Stimulated activated CD4-positive, alpha-beta T cell treated with anti-CD3 and anti-CD28 coated beads, Interleukin-12 subunit alpha, Interleukin-12 subunit beta, amount 100 ng/mL, for 24 hours (primary cell): Measurements from ENCODE around the gene MEG3.
"Not testable (repeated sequence)": the region's sequence is repeated elsewhere in the genome, so short reads cannot be mapped to it uniquely, and the experiment has no call there.

Experiments used
- DNase-seq, 2 experiments: peaks; one replicate each; pipeline ENCODE4 v3.0.0-alpha.2; 2020; ENCODE audit warnings: low read depth in 2 of 2

Gene MEG3

DNA sequence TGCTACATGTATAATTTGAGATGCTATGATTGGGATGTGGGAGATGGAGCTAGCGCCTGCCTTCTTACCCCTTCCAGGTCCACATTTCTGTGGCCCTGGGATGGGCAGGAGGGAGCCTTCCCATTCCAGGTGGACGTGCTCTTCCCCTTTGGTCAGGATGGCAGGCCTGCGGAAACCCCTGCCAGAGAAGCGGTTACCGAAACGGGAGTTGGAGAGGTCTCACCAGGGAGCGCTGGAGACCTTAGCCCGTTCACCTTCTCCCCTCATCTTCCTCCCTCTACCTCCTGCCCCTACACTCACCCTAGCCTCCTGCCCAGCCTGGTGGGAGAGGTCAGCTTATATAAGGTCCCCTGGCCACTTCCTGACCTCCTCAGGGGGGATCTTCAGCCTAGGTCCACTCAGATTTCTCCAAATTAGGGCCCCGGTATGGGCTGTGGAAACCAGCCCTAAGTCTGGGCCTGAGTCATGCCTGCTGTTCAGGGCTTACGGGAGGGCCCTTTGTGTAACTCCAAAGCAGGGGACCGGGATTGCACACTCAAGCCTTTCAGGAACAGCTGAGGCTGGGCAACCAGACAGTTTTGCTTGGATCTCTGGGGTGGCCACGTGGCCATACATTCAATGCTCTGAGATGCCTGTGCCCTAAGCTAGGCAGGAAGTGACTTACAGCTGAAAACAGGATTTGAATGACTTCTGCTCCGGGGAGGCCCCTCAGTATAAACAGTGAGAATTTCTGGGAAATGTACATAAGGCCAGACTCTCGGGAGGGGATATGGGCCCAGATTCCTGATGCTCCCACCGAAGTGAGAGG lies 10.2 kb upstream of the MEG3 start:
- no peak for DNase-seq

DNA sequence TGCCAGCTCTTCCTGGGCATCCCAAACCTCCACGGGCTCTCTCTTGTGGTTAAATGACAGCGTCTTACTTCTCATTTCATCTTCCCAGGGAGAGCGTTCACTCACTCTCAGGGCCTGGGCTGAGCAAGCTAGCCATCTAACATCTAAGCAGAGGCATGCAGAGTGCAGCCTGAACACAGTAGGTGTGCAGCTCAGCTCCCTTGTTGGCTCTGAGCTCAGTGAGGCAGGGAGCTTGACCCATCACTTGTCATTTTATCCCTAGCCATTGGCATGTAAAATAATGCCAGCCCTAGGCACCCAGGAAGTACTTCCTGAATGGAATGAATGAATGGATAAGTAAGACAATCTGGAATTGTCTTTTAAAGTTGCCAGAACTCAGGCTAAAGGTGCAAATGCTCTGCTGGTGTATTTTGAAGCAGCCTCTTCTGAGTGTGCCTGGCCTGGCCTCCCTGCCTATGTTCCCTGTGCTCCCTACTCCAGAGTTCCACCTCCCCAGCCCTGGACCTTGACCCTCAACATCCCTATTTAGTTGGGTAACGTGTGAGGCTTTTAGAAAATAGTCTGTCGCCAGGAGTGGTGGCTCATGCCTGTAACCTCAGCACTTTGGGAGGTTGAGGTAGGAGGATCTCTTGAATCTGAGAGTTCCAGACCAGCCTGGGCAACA lies 9.5 kb upstream of the MEG3 start:
- no peak for DNase-seq

DNA sequence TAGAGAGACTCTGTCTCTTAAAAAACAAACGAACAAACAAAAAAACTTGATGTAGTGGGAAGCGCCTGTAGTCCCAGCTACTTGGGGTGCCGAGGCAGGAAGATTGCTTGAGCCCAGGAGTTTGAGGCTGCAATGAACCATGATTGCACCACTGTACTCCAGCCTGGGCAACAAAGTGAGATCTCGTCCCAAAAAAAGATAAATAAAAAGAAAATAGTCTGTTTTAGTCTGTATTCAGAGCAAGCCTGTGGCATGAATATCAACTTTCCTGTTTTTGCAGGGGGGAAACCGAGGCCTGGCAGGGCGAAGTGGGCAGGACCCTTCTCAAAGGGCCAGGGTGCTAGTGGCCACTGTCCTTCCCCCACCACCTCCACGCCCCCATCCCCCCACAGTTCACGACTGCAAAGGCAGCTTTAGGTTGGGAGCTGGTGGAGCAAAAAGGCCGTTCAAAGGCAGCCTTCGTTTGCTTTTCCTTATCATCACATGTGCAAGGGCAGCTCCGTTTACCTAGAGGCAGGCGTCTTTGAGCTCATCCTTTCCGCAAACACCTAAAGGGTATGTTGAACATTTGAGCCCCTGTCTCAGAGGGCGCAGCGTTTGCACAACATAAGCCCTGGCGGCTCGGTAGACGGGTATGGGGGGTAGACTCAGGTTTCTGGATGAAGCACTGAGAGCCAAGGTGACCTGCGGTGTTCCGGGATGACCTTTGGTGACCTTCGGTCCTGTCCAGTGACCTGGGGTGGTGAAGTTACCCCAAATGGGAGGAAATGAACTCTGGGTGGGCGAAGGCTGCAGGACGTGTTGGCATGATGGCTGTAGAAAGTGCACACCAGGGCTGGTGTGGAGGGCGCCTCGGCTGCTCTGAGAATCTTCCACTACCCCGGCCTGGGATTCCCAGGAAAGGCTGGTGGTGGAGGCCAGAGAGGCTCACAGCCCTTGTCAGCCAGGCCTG lies 8.7 kb upstream of the MEG3 start:
- DNase-seq: no peak

DNA sequence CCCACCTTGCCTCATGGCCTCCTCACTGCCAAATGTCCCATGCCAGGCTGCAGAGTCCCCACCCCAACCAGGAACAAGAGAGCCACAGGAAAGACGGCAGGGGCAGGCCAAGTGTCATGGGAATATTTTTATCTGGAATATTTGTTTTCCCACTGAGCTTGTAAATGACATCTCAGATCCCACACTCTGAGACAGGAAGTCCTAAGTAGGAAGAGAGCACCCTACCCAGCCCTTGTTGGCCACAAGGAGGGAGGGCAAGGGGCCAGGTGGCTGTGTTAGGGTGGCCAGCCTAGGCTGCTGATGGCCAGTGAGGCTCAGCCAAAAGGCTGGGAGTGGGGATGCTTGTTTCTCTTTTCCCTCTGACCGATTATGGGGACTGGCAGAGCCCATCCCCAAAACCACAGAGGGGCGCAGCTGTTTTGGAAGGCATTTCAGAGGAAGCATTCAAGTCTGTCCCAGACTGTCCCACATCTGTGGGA lies 7.7 kb upstream of the MEG3 start:
- no peak for DNase-seq

DNA sequence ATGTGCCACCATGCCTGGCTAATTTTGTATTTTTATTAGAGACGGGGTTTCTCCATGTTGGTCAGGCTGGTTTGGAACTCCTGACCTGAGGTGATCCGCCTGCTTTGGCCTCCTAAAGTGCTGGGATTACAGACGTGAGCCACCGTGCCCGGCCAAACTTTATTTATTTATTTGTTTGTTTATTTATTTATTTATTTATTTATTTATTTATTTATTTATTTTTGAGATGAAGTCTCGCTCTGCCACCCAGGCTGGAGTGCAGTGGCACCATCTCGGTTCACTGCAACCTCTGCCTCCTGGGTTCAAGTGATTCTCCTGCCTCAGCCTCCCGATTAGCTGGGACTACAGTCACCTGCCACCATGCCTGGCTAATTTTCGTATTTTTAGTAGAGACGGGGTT lies 7.0 kb upstream of the MEG3 start:
- DNase-seq: not testable (repeated sequence)

DNA sequence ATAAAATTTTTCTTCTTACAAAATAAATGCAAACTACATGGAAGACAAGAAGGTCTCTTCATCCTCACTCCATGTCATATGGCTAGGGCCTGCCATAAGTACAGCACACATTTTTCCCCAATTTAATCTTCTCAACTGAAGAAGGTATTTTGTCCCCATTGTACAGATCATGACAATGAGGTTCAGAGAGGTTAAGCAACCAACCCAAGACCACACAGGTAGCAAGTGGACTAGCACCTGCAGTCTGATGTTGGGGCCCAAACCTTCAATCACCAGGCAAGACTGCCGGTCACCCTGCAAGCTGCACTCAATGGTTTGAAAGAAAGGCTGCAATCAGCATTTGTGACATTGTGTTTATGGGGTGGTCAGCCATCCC lies 6.5 kb upstream of the MEG3 start:
- no peak for DNase-seq

DNA sequence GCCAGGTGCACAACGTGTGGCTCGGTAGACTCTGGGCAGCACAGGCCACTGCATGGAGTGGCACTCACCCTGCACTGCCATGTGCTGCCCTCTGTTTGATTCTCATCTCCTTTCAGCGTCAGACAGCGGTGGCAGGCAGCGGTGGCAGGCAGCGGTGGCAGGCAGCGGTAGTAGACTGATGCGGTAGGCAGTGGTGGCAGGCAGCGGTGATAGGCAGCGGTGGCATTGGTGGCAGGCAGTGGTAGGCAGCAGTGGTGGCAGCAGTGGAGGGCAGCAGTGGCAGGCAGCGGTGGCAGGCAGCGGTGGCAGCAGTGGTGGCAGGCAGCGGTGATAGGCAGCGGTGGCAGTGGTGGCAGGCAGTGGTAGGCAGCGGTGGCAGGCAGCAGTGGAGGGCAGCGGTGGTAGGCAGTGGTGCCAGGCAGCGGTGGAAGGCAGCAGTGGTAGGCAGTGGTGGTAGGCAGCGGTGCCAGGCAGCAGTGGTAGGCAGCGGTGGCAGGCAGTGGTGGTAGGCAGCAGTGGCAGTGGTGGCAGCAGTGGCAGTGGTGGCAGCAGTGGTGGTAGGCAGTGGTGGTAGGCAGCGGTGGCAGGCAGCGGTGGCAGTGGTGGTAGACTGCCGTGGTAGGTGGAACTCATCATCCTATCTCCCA lies 6.0 kb upstream of the MEG3 start:
- no peak for DNase-seq

DNA sequence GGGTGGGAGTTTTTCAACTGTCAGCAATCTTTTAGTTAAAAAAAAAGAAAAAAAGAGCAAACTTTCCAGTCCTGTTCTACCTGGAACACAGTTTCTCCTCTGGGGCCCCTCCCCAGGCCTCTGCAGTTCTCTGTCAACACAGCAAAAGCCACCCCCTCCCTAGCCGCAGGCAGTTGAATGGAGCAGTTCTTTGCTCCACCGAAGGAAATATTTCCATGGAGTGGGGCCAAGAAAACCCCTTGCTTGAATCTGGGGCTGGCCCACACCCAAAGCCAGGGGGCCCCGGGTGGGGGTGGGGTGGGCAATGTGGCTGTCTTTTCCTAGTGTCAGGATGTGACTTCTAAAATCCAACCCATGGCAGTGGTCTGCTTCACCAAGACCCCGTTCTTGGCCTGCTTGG lies 5.0 kb upstream of the MEG3 start:
- no peak for DNase-seq

DNA sequence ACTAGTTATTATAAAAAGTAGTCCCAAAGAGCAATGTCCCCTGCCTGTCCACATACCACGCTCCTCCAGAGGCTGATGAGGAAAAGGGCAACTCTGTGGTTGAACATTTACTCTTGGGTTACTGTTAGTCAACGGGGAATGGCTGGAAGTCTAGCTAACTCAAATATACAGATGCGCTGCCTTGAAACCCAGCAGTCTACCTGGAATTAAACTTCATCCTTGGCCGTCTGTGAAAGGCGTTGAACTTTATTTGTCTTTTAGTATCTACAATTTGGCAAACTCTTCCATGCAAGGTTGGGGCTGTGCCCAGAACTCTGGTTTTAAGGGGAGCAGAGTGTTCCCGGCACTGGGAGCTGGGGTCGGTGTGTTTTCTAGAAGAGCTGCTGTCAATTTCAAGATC lies 3.9 kb upstream of the MEG3 start:
- no peak for DNase-seq

DNA sequence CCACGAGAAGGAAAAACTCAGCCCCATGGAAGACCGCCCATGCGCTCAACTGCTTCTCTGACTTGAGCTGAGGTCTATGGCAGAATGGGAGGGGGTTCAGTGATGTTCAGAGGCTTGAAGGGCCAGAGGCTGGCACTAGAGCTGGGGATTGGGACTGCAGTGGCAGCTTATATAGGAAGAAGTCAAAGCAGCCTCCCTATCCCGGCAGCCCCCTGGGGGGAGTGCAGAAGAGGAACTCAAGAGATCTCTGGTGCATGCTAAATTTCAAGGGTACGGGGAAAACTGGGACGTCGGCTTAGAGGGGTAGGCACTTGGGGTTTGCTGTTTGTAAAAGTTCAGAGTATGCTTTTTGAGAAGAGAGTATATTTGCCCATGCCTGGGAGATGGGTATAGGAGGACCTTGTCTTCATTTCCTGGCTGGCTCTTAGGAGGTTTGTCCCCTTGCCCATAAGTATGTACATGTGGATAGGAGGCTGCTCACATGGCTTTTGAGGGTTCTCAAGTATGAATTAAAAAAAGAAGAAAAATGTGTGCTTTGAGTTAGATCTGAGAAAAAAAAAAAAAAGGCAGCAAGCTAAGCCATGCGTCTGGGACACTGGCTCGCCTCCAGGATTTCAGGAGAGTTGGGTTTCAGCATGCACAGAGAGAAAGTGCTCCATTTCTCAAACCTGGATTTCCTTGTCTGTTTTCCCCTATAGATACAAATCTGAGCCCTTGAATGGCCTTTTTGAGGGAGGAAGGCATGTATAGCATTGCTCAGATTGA lies 3.2 kb upstream of the MEG3 start:
- DNase-seq: no peak

DNA sequence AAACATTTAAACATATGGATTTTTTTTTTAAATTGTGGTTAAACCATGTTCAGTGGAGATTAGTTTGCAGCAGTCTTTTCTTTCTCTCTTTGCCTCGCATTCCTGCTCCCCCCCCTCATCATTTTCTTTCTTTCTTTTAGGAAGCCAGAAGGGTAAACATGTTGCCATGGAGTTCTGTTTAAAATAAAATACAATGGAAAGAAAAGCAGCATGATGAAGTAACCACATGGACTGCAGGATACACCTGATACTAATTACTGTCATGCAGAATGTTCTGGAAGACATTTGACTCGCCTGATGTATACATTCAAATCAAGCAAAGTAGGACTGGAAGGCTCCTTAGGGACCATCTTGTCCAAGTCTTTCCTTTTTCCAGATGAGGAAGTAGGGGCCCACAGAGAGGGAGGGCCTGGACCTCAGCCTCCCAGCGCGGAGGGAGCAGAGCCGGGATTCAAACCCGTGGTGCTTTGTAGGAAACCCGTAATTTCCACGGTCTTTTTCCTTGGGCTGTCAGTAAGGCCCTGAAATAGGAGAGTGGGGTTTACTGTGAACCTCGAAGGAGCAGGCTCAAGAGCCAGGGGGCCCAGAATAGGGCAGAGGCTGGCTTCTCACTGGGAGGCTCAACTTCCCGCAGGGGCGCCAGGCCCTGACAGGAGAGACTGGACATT lies 2.4 kb upstream of the MEG3 start:
- DNase-seq: no peak

DNA sequence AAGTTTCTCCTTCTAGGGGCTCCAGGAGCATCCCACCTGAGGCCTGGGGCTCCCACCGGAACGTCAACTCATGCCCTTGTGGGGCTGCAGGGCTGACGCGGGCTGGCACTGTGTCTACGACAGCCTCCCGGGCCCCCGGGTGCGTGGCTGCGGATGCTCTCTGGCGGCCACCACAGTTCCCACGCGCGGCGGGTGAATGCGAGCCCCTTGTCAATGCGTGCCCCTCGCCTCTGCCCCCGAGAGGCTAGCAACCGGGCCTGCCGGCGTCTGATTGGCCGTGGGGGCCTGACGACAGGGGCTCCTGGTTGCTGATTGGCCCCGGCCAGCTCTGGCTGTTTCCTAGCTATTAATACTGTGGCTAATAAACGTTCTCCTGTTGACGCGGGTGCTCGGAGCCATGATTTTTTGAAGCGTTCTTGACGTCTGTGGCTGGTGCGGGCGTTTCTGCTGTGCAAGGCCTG lies 1.8 kb upstream of the MEG3 start:
- no peak for DNase-seq

DNA sequence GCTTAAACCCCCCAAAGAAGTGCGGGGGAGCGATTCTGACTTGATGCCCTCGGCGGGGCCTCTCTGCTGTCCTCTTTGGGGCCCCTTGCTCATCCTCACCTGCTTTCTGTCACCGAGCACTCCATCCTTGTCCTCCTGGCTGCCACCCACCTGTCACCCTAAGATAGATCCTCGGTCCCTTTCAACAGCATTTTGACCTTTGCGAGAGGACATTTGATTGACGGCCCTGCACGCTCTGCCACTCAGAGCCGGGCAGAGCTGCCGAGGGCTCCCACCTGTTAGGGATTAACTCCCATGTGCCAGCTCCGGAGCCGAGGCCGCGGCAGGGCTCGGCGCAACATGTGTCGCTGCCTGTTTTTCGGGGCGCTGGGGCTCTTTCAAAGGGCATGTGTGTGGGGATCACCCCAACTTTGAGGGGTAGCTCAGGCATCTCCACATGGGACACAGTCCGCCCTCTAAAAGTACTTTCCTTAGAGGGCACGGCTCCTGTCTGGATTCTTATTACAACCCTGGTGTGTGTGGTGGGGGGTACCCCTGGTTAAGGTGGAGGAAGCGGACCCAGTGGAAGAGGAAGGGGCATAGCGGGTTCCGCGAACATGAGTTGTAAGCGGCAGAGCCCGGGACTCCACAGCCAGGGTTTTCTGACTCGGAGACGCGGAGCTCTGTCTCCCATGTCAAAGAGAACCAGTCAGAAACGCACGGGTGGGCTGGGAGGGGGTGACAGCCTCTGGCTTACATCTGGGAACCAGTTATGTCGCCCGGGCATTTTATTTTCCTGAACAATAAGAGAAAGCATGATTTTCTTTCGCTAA lies 811 bp upstream of the MEG3 start:
- DNase-seq: no peak

DNA sequence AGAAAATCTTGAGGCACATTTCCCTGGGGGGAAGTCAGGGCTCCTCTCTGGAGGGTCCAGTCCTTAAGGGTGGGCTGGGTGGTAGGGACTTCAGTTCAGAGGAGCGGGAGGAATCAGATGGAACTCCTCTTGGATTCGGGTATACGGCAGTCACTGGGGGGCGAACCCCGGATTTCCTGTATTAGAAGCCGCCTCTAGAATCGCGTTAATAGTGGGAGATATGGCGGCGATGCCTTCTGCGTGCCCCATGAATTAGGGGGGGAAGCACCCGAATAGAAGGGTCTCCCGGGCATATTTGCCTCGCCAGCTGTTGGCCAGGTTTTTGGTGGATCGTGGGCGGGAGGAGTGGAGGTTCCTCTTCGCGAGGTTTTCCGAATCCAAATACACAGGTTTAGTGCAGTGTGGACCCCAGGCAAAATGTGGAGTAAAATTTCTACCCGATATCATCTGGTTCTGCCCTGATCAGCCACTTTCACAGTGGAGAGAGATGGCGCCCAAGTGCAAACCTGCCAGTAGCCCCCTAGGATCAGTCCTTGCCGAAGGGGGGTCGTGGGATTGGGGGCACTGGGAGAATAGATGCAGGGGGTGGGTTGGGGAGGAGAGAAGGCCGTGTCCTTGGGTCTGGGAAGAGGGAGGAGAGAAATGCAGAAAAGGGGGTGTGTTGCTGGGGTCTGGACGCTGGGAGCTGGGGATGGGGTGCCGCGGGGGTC lies 628 bp downstream of the MEG3 start:
- no peak for DNase-seq

DNA sequence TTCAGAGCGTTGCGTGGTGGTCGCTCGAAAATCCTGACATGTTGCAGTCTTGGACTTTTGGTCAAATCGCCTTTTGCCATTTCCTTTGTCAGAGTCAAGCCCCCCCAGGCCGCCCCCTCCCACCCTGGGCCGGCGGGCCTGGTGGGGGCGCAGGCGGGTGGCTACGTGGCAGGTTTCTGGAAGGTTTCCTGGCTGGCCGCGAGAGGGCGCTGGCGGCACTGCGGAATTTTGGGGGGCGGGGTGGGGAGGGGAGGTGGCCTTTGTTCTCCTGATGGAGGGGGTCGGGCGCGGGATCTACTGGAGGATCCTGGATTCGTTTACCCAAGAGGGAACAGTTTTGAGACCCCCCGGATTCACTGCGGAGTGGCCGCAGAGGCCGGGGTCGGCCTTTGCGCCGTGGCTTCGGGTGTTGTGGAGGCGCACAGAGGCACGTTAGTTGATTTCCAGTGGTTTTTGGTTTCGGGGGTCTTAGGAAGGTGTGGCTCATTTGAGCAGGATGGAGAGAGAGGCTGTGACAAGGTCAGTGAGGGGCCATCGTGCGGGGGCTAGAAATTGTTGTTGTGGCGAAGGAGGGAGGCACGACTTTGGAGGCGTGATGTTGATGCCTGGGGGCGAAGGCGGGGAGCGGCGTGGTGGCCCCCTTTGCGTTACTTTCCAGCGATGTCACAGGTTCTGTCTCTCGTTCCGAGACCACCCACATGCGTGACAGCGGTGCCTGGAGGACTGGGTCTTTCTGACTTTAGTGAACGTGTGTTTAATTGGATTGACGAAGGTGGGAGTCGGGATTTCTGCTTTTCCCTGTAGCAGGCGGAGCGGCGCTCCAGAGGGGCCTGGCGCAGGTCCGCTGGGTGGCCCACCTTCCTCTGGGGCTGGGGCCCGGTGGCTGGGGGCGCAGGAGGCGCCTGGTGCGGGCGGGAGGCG lies 1.4 kb downstream of the MEG3 start:
- DNase-seq: no peak

DNA sequence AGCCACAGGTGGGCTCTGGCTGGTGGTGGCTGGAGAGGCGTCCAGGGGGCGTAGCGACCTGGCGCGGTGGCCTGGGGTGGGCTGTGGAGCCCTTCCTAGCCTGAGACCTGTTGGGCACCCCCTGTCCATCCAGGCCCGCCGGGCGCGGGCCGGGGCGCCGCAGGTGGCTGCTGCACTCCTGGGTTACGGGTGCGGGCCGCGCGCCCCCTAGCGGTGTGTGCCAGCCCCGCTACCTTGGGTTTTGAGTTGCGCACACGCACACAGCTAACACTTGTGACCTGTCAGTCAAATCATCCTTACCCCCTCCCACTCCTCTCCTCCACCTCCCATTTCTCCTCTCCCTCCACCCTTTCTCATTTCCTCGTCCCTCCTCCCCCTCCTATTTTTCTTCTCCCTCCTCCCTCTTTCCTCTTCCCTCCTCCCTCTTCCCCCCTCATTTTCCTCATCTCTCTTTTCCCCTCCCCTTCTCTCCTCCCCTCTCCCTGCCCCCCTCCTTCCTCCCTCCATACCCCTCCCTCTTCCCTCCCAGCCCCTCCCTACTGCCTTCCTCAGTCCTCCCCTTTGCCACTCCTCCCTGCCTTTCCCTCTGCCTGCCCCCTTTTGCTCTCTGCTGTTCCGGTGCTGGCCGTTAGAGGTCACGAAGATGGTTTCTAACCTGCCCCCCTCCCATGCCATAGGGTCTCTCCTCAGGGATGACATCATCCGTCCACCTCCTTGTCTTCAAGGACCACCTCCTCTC lies 2.3 kb downstream of the MEG3 start:
- DNase-seq: no peak

DNA sequence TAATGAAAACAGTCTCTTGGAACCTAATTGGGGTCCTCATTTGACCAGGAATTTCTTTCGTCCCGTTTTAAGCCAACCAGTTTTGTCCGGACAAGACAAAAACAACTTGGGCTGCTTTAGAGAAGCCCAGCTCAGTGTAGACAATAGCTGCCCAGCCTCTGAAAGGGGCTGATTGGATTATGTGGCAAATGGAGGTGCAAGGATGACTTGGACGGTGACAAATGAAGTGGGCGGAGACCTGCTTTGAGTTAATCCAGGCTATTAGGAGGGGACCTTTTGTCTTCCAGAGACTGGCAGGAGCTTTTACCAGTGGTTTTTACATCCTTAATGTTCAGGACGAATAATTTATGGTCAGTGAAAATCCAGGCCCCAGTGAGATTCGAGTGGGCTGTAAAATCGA lies 4.8 kb downstream of the MEG3 start:
- no peak for DNase-seq
